ENCODE results near the gene R3HDML. TPM values are rescaled to one million over a fixed set of nuclear protein-coding genes. Genes with fewer than 3 reads are reported as not detected.

R3HDML gene
- total RNA-seq, 1 donor from 2014 or later, result not detected

DNA sequence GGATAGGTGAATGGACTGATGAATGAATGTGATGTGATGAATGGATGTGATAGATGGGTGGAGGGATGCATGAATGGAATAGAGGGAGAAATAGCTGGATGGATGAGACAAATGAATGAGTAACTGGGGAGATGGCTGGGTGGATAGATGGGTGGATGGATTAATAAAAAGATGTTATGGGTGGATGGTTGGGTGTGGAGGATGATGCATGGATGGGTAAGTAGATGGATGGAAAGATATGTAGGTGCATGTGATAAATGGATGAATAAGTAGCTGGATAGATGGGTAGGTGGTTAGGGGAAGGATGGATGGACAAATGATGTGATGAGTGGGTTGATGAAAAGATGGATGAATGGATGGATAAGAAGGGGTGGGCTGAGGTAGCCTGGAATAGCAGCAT lies 23.4 kb downstream of the R3HDML start:
- DNase-seq (no peak), ATAC-seq (no peak)
- Histone ChIP-seq H3K9me3 (no peaks in the 10 kb centered on the region), H3K36me3 (no peaks in the 10 kb centered on the region), H3K27ac (no peak overlapping the region), H3K4me1 (no peaks in the 10 kb centered on the region), H3K27me3 (peaks cover 13% of the 10 kb centered on the region), H3K4me3 (no peak overlapping the region)
- TF ChIP-seq, protein P1, sequence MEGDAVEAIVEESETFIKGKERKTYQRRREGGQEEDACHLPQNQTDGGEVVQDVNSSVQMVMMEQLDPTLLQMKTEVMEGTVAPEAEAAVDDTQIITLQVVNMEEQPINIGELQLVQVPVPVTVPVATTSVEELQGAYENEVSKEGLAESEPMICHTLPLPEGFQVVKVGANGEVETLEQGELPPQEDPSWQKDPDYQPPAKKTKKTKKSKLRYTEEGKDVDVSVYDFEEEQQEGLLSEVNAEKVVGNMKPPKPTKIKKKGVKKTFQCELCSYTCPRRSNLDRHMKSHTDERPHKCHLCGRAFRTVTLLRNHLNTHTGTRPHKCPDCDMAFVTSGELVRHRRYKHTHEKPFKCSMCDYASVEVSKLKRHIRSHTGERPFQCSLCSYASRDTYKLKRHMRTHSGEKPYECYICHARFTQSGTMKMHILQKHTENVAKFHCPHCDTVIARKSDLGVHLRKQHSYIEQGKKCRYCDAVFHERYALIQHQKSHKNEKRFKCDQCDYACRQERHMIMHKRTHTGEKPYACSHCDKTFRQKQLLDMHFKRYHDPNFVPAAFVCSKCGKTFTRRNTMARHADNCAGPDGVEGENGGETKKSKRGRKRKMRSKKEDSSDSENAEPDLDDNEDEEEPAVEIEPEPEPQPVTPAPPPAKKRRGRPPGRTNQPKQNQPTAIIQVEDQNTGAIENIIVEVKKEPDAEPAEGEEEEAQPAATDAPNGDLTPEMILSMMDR (IDR thresholded peaks at IDR 0.05), result no peak
- intact Hi-C loops (cut with DNase I), result no loop called here

DNA sequence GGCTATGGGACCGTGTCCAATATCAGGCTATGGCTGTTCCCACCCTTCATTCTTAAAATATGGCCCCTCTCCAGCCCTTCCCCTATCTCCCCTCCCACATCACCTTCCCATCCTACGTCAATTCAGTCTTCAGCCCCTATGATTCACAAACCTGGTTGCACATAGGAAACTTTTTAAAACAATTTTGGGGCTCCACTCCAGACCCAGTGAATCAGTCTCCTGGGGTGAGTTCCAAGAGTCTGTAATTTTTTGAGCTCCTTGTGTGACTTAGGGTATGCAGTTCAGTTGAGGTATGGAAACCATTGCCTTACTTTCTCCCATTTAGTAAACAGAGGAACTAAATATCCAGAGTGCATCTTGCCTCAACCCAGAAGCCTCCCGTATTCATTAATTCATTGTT lies 24.2 kb downstream of the R3HDML start:
- TF ChIP-seq, protein P1 (IDR thresholded peaks at IDR 0.05), result no peak
- Histone ChIP-seq H3K27ac (no peak overlapping the region), H3K4me3 (no peak overlapping the region), H3K4me1 (no peaks in the 10 kb centered on the region), H3K9me3 (no peaks in the 10 kb centered on the region), H3K27me3 (peaks cover 6% of the 10 kb centered on the region), H3K36me3 (no peaks in the 10 kb centered on the region)
- intact Hi-C loops (cut with DNase I), result no loop called here
- no peak for ATAC-seq
- DNase-seq, result no peak

DNA sequence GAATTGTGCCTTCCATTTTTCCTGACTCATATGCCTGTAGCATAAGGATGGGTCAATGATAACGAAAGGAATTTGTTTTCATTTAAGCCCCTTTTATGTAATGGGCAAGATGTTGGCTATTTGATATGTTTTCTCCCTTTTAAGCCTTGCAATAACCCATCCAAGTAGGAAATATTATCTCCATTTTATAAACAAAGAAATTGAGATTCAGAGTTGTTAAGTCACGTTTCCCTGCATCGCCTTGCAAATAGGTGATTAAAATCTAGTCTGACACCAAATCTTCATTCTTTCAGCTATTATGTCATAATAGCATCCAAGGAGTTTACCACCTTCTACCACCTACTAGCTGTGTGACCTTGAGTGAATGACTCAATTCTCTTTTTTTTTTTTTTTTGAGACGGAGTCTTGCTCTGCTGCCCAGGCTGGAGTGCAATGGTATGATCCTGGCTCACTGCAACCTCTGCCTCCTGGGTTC lies 25.7 kb downstream of the R3HDML start:
- DNase-seq, result no peak
- H3K27ac ChIP-seq, result no peak overlapping the region
- intact Hi-C loops (cut with DNase I), result no loop called here
- H3K4me1 ChIP-seq, result no peaks in the 10 kb centered on the region
- H3K9me3 ChIP-seq, result no peaks in the 10 kb centered on the region
- no peak overlapping the region for H3K4me3 ChIP-seq
- no peak for ATAC-seq
- TF ChIP-seq, protein P1 (IDR thresholded peaks at IDR 0.05), result no peak
- no peaks in the 10 kb centered on the region for H3K36me3 ChIP-seq
- peaks cover 5% of the 10 kb centered on the region for H3K27me3 ChIP-seq

DNA sequence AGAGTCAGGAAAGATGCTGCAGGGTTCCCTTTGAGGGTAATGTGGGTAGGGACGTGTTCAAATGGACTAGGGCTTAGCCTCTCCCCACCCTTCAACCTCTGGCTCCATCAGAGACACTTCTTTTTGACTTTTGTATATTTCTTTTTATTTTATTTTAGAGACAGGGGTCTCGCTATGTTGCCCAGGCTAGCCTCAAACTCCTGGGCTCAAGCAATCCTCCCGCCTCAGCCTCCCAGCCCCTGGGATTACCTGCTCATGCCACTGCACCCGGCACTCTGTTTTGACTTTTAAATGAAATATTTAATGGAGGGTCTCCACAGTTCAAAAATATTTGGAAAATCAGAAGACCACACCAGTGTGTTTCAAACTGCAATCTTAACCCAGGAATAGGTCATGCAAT lies 27.2 kb downstream of the R3HDML start:
- intact Hi-C loops (cut with DNase I), result no loop called here
- Histone ChIP-seq H3K4me3 (no peak overlapping the region), H3K27me3 (peaks cover 5% of the 10 kb centered on the region), H3K9me3 (no peaks in the 10 kb centered on the region), H3K4me1 (no peaks in the 10 kb centered on the region), H3K27ac (no peak overlapping the region), H3K36me3 (no peaks in the 10 kb centered on the region)
- TF ChIP-seq, protein P1 (IDR thresholded peaks at IDR 0.05), result no peak
- DNase-seq (no peak), ATAC-seq (no peak)

DNA sequence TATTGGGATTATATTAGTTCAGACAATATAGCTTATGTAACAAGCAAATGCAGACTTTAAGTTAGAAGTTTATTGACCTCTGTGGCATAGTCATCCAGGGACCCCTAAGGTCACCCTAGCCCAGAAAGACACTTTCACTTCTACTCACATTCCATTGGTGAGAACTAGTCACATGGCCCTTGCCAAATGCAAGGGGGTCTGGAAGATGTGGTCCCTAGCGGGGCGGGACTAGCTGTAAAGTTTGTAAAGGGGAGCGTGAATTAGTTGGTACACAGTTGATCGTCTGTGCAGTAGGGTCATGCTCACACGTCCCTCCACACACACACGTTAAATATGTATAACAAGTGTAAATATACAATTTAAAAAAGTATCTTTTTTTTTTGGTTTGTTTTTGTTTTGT lies 27.9 kb downstream of the R3HDML start:
- H3K4me1 ChIP-seq, result no peaks in the 10 kb centered on the region
- no peak overlapping the region for H3K4me3 ChIP-seq
- no peaks in the 10 kb centered on the region for H3K9me3 ChIP-seq
- TF ChIP-seq, protein P1 (IDR thresholded peaks at IDR 0.05), result no peak
- DNase-seq, result no peak
- no peaks in the 10 kb centered on the region for H3K36me3 ChIP-seq
- H3K27me3 ChIP-seq, result peaks cover 5% of the 10 kb centered on the region
- H3K27ac ChIP-seq, result no peak overlapping the region
- no peak for ATAC-seq
- intact Hi-C loops (cut with DNase I), result no loop called here

DNA sequence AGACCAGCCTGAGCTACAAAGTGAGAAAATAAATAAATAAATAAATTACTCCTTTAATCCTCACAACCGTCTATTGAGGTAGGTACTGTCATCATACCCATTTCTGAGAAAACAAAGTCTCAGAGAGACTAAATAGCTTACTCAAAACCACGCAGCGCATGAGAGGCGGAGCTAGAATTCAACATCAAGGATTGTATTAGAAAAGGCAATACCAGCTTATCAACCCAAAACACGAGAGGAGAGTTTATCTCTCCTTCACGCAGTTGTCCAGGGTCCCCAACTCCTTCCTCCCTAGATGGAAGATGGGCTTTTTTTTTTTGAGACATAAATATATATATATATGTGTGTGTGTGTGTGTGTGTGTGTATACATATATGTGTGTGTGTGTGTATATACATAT lies 30.9 kb downstream of the R3HDML start:
- ATAC-seq, result no peak
- H3K27me3 ChIP-seq, result no peaks in the 10 kb centered on the region
- no peaks in the 10 kb centered on the region for H3K36me3 ChIP-seq

More for the DNA sequence above, 30.9 kb downstream of the R3HDML start:
- H3K27ac ChIP-seq, result no peak overlapping the region
- no peaks in the 10 kb centered on the region for H3K9me3 ChIP-seq
- H3K4me3 ChIP-seq, result no peak overlapping the region
- intact Hi-C loops (cut with DNase I), result no loop called here
- DNase-seq, result no peak
- TF ChIP-seq, protein P1 (IDR thresholded peaks at IDR 0.05), result no peak
- no peaks in the 10 kb centered on the region for H3K4me1 ChIP-seq

All from upper lobe of right lung (tissue), 1 donor.